Activated CD4-positive, alpha-beta T cell treated with anti-CD3 and anti-CD28 coated beads, Interleukin-2, amount 50 U/mL, for 1 hour (primary cell): Measurements from ENCODE around the gene ABCA12.

ENCODE experiments used
- DNase-seq: peaks from one replicate; pipeline ENCODE4 v3.0.0-alpha.2; 2020

ABCA12 gene

DNA sequence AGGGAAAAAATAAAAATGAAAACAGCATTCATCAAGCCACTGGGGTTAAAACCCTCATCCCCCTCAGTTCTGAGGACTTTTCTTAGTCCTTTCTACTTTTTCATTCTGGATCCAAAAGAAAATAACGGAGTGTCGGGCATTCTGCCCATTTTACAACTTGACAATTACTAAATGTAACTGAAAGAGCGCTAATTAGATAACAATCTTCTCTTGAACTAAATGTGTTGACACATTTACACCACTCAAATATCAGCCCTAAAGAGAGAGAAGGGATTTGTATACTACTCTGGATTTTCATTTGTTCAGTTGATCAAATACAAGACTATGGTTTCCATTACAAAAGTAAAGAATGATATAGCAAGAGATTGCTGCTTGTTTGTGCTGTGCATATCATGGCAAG, 27.5 kb downstream of the ABCA12 start:
- DNase-seq = no peak

DNA sequence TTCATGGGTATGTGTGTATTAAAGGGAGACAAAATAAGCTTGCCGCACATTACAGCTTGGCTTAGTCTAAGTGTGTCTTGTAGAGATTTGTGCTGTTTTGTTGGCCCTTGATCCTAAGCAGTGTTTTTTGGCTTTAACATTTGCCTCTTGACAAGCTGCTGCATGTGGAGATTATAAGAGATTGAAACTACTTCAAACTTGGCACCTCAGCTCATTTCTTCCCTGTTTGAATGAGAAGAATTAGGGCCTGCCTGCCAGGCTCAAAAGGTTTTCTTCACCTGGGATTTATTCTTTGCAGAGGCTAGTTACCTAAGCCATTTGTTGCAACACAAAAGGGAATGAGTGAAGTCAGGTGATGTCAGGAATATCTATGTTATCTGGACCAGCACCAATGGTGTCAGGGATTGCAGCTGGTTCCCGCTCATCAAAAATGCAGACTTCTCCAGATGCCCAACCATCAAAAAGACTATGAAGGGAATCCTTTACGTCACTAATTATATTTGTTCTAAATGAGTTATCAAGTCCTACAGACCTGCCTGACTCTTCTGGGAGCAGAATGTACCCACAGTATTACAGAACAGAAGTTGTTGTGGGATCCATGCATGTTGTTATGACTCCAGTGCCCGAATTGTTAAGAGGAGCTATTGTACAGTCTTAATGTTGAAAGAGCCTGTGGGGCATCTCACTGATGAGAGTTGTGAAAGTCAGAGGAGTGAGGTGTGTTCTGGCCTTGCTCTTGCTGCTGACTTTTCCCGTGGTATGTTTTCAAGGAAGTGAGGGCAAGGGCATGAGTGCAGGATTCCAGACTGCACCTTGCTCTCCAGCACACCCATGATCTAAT, 31.0 kb downstream of the ABCA12 start:
- no peak for DNase-seq

DNA sequence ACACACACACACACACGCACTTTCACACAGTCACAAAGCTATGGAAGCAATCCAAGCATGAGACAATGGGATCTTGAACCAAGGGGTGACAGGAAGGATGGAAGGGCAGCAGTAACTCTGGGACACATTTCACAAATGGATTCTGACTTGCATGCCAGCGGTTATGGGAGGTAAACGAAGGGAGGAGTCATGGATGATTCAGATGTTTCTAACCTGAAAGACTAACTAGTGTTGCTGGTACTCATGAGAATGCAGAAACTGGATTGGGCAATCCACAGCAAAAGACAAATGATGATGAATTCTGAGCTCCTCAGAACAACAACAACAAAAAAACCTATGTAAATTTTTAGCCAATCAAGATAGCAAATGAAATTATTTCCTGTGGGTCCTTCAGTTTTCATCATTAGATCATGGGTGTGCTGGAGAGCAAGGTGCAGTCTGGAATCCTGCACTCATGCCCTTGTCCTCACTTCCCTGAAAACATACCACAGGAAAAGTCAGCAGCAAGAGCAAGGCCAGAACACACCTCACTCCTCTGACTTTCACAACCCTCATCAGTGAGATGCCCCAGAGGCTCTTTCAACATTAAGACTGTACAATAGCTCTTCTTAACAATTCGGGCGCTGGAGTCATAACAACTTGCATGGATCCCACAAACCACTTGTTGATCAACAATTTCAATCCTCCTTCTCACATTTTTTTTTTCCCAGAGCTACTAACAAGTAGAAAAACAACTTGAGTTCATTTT, 32.6 kb downstream of the ABCA12 start:
- DNase-seq = no peak

DNA sequence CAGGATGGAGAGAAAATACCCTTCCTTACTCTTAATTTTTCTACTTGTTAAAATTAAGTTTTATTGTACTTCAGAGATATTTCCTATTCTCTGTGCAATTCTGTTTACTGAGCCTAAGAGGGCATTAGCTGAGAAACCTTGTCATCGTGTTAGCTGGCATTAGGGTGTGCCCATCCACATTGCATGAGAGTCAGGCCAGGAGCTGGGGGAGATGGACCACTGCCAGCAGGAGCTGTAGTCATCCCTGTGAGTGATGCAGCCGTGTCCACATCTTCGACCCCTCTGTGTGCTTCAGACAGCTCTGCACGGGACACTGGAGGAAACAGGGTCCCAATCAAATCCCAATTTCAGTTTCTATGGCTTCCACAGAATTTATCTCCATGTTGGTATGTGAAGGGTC, 34.2 kb downstream of the ABCA12 start:
- DNase-seq = no peak

DNA sequence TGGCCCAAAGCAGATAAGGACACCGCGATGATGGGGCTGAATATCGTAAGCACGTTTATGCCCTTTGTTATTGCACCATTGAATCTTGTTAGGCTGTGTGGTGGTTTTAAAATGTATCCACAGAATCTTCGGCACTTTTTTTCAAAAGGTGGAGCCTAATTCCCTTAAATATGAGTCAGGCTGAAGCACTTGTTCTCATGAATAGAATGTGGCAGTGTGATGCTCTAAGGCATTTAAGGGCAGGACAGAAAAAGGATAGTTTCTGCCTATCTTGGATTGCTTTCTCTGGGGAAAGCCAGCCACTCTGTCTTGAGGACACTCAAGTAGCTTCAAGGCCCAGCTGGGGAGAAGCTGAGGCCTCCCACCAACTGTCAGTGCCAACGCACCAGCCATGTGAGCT, 39.6 kb downstream of the ABCA12 start:
- no peak for DNase-seq

DNA sequence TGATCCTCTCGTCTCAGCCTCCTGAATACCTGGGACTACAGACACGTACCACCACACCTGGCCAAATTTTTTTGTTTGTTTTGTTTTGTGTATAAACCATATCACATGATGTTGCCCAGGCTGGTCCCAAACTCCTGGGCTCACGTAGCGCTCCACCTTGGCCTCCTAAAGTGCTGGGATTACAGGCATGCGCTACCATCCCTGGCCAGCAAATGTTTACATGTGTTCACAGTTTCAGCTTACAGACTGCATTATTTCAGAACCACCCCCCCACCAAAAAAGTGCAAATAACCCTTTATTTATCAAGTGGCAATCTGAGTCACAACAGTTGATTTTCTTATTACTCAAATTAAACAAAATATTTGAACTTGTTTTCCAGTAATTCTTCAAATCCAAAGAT, 54.3 kb downstream of the ABCA12 start:
- no peak for DNase-seq

DNA sequence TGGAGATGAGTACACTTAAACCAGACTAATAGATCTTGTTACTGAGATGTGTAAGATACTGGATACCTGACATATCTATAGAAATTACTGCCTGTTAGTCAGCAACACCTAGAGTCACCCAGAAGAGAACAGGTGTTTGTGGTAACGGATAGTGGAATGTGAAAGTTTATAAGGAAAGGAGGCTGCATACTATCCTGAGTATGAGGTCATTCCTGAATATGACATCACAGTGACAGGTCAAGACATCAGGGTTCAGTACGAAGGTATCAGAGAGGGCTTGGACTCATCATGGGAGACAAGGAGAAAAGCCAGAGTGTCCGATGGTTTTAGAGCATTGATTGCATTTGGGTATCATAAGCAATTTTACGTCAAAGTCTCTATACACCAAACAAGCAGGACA, 55.3 kb downstream of the ABCA12 start:
- no peak for DNase-seq

DNA sequence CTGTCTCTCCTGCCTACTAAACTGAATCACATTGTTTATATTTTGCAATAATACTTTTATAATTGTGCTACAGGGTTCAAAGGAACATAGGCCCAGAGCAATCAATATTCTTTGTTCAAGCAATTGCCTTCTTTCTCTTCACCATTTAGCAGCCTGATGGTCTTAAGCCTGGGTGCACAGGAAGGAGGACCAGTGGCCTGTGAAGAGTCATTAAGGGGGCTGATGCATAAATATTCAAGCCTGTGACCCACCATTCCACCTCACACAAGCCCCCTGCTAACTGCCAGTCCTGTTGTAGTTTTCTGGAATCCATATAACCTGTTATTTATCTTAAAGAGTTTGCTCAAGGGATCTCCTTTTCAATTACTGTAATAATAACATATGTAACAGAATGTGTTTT, 56.0 kb downstream of the ABCA12 start:
- DNase-seq = no peak

DNA sequence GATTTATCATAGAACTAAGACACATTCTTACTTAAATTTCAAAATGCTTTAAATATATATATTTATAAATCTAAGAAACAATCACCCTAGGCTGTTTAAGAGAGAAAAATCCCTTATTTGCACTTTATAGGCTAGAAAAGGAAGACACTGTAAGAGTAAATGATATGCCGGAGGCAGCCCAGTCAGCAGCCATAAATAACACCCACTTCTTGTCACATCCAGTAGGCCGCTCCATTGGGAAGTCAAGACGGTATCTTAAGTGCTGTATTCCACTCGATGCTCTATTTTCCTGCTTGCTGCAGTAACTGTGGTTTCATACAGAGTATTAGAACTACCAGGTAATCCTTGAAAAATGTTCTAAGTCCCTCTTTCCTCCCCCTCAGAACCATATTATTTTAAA, 57.9 kb downstream of the ABCA12 start:
- no peak for DNase-seq

DNA sequence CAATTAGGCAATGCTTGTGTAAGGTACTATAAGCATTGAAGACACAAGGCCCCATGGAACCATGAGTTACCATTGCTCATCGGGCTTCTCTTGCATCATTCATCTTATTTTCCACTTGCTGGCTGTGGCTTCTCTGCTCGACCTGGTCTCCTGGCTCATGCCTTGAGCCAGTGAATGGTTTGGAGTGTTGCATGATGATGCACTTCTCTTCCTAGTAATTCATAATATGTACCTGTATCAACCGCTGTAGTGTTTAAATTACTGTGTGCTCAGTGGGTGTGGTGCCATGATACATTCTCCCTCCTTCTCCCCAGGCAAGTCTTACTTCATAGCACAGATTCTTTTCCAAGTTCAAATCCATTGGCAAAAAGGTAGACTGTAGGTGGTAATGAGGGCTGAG, 66.8 kb downstream of the ABCA12 start:
- DNase-seq = no peak

DNA sequence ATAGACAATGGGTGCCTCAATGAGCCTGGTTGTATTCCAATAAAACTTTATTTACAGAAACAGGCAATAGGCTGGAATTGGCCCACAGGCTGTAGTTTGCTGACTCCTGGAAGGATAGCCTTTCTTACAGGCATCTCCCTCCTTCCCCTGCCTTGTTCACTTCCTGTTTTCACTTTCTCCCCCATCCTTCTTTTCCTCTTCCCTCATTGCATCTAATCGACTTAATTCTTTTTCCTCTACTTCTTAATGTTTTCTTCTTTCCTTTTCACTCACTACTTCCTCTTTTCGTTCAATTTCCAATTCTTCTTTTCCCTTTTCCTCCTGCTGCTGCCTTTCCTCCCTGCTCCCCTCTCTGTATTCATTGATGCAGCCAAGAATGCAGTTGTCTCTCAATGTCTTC, 70.0 kb downstream of the ABCA12 start:
- DNase-seq = no peak

DNA sequence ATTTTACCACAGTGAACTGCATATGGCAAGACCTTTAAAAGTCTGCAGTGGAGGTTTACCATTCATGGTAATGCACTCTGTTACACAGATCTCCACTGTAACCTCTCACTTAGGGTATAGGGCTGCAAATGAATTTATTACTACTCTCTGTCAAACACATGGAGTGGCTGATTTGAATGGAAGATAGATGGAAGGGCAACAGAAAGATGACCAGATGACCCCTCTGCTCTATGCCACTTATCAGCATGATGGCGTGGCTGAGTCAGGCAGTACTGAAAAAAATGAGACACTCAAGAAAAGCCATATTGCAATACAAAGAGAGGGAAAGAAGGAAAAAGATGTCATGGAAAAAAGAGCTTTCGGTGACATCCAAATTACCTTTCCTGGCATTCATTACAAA, 72.3 kb downstream of the ABCA12 start:
- no peak for DNase-seq

DNA sequence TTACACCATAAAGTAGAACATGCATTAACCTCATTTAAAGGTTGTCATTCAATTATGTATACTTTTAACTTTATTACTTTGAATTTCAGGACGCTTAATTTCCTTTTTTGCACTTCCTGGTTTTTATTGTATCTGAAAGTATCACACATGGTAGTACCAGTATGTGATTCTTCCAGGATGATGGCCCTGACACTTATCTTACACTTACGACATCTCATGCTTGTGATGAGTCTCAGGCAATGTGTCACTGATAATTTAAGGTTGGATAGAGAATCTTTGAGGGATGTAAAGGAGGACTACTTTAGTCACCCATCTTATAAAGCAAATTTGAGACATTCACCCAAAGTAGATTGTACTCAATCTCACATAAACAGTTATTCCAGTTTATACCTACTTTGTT, 74.9 kb downstream of the ABCA12 start:
- DNase-seq = no peak

DNA sequence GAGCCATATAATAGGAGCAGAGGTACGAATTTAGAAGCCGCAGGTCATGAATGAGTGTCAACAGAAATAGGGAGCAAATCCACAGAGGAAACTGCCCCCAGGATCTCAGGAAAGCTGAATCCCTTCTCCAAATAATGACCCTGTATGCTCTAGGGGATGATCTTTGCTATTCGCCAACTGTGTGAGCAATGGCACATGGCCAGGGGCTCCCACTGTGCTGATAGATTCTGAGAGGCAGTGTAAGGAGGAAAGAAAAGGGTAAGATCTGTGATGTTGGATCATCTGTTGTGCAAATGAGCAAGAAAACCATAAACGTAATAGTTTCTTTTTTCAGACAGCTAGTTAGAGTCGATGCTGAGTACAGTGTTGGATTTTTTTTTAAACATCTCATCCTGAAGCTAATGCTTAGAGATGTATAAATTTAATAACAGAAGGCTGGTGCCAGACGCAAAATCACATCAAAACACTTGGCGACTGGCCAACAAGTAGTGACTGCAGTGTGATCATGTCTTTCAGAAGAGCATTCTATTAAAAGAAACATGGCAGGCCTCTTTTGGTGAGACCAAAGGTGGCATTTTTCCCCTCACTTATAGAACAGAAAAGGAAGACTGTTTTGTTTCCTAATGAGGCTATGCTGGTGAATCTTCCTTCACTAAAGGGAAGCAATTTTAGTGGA, 77.4 kb downstream of the ABCA12 start:
- DNase-seq = no peak

DNA sequence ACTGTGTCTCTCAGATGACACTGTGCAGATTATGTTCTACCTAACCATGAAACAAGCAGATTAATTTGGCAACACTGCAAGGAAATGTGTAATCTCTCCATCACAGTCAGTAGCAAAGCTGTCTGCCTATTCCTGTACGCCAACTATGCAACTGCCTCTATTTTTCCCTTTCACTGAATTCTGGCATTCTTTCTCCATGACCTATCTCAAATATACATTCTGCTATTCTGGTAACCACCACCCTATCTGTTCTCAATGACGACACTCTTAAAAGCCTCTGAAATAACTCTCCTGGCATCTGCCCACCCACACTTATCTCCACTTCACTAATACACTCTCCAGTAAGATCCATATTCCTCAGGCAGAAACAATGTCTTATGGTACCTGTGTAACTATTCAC, 78.7 kb downstream of the ABCA12 start:
- DNase-seq = no peak

DNA sequence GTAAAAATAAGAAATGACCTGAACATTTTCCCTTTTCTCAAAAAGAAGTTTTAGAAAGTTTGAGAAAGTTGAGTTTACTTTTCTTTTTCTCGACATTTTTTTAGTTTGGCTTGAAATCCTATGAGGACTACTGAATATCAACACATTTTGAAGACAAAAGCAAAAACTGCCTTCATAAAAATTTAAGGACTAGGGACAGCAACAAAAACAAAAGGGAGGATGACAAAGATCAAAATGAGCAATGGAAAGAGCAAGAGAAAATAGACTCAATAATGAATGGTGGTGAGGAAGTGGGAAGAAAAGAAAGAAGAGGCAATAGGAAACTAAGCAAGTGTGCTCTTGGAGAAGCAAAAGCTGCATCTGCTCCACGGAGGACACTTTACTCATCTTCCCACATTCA, 82.5 kb downstream of the ABCA12 start:
- DNase-seq = no peak

DNA sequence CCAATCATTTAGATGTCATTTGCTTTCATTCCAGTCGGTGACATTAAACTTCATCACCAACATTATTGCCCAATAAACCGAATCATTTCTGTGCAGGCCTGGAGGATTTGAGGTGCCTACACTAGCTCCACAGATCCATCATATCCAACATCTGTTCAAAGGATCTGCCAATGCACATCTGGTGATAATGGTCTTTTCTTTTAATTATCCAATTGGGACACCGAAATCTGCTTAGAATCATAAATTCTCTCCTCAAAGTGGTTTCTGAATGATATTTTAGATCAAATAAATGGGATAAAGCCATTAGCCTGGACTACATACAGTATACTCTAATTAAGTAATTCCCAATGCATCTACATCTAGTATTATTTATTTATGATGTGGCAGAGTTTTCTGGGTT, 85.6 kb downstream of the ABCA12 start:
- DNase-seq = no peak

DNA sequence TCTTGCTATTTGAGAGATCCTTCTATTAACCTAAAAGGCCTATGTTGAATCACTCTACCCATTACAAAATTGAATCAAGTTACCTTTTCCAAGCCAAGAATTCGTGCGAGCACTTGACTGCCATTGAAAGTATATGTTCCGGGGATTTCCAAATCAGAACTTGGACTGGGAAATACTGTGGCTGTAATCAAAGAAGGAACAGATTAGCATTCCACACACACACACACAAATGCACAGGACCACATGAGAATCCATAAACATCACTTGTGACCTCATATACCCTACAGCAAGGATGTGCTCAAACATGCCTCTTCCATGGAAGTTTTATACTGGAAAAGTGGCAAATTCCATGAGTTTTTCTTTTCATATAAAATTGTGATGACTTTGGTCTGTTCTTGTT, 86.0 kb downstream of the ABCA12 start:
- no peak for DNase-seq

DNA sequence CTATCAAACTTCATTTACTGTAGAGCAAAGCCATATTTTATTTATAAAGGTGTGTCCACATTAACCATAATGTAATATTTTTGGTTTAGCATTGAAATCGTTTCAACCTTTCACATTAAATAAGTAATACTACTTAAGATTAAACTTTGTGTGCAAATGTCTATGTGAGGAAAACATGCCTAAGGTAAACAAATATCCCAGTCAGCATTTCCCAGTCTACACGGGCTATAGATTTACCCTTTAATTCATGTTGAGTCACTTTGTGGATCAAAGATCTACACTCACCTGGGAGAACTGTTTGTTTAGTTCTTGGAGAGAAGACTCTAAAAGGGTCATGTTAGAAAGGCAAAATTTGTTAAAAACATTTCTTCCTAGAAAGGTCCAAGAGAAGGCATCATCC, 89.1 kb downstream of the ABCA12 start:
- no peak for DNase-seq

DNA sequence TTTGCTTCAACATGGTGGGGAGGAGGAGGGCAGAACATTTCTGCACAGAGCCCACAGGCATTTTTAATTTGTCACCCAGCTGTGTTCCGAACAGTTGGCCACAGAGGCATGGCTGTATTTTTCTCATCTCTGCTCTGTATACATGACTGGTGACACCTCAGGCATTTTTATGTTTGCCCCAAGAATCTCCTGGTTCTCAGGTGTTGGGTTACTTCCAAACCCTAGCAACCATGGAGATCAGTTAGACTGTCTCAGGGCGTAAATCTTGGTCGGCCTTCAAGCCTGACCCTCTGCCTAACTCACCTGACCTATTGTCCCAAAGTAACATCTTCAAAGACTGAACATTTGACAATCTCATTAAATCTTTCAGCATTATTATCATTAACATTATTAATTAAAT, 100.0 kb downstream of the ABCA12 start:
- DNase-seq = no peak

DNA sequence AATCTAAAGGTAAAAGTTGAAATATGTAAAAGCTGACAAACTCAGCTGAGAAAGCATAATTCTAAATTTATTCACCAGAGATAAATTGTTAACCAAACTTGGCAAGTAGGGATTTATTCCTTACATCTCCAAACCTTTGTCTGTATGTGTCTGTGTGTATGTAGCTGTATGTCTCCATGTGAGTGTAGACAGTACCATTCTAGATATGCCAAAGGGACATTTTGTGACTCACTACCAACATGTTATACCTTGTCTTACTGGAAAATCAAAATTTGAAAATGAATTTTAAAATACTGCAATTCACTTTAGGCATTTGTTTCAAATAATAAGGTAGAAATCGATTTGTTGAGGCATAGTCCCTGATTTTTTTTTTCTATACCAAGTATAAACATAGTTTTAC, 102.1 kb downstream of the ABCA12 start:
- no peak for DNase-seq

DNA sequence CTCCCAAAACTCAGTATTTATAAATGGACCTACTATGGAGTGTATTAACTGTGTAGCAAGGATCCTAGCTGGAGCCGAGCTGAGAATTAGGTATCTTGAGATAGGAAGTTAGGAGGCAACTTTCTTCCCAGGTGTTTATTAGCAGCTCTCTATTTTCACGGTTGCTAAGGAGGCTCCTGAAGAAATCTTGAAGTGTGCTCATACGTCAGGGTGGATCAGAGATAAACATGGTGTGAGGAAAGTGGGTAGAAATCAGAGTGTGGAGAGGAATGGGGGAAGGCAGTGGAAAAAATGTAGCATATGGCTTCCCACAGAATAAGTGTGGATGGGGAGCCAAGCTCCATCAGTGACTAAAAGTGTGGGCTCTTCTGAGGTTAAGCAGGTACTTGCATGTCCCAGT, 104.3 kb downstream of the ABCA12 start:
- DNase-seq = no peak

DNA sequence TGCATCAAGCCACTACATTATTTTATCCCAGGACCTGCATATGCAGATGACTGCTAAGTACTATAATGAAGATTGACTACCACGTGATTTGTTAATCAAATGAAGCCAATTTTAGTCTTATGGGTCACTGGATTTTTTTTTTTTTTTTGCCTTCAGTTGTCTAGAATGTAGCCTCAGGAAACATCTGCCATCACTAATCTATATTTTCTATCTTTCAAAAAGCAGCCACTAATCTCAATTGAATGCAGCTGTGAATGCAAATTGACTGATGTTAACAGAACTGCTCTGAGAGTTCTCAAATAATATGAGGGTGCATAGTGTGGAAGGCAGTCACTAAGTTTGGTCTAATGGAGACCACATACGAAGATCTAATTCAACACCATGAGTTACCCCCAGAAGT, 106.3 kb downstream of the ABCA12 start:
- DNase-seq = no peak

DNA sequence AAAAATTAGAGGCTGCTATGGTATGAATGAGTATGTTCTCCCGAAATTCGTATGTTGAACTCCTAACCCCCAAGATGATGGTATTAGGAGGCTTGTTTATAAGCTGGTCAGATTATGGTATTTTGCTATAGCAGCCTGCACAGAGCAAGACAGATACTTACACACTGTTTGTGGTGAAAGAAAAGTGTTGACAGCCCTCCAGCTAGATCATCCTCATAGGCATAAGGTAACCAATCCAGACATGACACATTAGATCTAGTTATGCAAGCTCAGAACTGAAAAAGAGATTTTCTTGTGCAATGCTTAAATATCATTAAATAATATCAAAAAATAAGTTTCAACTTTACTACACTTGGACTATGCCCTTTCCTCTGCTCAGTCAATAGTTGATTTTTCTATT, 107.1 kb downstream of the ABCA12 start:
- no peak for DNase-seq
